Renal cortex interstitium (tissue), 11 donors: Measurements from ENCODE around the gene PRRT1. TPM values are rescaled to one million over a fixed set of nuclear protein-coding genes. Genes with fewer than 3 reads are reported as not detected.
"Not testable (repeated sequence)": the region's sequence is repeated elsewhere in the genome, so short reads cannot be mapped to it uniquely, and the experiment has no call there.

Experiments
- DNase-seq, 11 donors: peaks; one replicate each; pipeline ENCODE4 v3.0.0-alpha.2; 2013; ENCODE audit warnings: low read depth in 9 of 11, low spot score in 4 of 11; ENCODE audit errors: extremely low read depth in 1 of 11
- polyA plus RNA-seq, 3 donors: library from polyadenylated mRNA; unstranded; fragments of 120-200 nt; gene quantifications; one replicate each; pipeline ENCODE4 v1.2.1, GENCODE V29; 2013; ENCODE audit not compliant: insufficient read length in 3 of 3

The PRRT1 gene
- polyA plus RNA-seq, 3 donors: 2.4 to 4.2 (median 2.6) TPM

DNA sequence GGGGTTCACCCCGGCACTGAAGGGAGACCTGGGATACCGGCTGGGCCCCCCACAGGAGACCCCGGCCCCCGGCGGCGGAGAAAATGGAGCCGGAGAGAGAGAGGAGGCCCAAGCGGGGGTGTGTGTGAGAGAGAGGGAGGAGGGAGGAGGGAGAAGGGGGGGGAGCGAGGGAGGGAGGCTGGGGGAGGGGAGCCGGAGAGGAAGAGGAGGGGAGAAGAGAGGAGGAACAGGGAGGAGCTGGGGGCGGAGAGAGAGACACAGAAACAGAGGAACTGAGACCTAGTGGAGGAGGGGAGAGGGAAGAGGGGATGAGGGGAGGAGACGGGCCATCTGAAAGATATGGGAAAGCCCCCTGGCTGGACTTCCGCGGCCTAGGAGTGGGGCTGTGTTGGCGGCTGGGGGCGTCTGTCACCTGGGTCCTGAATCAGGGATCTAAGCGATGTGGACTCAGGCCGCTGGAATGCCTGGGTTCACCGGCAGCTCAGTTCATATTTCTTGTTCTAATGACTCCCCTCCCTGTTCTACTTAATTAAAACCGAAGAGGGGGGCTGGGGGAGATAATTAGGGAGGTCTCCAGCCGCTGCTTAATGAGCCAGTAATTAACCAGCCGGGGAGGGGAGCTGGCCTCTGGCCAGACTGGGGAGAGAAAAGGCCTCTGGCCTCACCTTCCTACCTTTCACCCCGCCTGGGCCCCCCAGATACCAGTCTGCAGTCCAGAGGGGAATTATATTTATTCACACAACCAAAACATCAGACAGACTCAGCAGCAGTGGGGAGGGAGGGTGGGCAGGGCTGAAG is 38.5 kb upstream of the PRRT1 start, which contains the start of gene PBX2:
TSS of gene PBX2 (minus strand) at position 149 of the 798 bp plus-strand sequence. CDS start 287 bp downstream, outside the sequence.
- peak in 10 of 11 donors; percentile 83 to 95 (median 90) for DNase-seq

DNA sequence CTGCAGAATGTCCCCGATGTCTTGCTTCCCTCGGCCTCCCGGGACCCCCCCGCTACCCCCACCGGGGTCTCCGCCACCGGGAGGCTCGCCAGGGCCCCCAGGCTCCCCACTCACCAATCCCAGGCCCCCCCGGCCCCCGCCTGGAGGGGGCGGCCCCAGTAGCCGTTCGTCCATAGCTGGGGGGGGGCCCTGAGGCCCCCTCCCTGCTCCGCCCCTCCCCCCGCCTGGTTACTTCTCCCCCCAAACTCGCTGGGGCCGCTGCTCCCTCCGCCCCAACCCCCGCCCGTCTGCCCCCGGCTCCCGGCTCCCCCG is 38.0 kb upstream of the PRRT1 start:
- DNase-seq: no peak

DNA sequence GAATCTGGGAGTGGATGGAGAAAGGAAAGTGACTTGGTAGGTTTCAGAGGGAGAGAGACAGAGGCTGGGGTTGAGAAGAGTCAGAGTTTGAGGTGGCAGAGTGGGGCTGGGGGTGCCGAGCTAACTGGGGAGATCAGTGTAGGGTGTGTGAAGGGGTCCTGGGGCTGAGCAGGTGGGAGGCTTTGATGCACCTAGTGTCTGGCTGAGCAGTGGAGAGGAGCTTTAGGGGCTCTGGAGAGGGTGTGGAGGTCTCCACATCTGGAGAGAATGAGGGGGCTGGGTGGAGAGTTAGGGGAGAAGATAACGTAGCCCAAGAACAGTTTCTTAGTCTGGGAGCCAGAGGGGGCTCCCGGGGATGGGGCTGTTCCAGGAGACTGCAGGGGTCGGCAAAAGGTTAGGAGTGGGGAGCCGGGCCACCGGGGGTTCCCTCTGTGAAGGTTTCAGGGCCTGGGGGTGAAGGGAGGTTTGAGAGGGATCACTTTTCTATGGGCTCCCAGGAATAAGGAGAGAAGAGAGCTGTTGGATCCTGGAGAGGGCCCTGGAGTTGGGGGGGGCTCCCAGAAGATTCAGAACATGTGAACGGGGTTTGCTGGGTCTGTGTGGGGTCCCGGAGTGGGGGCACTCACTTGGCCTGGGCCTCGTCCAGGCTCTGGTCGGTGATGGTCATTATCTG is 37.5 kb upstream of the PRRT1 start:
- DNase-seq: no peak

DNA sequence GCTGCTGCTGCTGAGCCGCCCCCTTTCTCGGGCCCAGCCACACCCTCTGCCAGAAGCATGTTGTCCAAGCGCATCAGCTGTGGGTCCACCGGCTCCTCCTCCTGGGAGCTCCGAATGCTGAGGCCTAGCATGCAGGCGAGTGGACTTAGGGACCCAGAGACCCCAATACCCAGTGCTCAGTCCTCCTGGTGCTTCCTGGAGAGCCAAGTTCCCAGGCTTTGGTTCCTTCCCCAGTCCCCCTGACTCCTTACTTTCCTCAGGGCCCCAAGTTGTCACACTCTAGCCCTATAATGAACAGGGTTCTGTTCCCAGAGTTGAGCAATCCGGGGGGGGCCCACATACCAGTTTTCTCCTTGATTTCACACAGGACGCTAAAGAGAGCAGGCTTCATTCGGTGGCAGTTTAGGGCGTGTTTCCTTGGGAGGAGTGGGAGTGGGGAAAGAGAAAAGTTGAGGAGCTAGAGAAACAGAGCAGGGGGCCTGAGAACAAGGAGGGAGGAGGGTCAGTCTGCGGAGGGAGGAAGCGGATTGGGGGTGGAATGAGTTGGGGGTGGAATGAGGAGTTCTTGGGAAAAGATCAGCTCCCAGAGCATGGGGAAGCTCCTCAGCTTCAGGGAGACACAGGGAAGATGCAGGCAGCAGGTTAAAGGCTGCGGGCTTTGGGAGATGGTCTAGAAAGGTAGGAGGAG is 36.8 kb upstream of the PRRT1 start:
- DNase-seq: no peak

DNA sequence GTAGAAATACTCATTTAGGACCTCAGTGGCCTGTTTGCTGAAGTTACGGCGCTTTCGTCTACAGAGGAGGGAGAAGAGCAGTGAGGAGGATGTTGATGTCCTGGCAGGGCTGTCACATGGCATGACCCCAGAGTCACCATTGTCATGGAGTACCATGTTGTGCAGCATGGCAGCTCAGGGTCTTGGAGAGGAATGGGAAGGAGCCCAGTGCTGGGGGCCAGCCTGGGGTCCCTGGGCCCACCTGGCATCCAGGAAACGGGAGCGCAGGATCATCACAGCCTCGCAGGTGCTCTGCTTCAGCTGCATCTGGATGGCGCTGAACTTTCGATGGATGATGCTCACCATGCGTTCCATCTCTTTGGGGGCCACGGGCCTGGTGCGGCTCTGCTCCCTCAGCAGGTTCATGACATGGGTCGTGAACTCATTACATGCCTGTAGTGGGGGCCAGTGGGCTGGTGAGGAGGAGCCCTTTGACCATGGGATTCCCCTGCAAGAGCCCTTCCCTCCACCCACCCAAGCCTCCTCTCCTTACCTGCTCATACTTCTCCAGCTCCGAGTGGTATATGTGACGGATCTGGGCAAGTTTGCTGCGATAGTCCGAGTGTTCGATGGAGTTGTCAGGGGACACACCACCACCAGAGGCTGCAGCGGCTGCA is 36.1 kb upstream of the PRRT1 start:
- DNase-seq: not testable (repeated sequence)

DNA sequence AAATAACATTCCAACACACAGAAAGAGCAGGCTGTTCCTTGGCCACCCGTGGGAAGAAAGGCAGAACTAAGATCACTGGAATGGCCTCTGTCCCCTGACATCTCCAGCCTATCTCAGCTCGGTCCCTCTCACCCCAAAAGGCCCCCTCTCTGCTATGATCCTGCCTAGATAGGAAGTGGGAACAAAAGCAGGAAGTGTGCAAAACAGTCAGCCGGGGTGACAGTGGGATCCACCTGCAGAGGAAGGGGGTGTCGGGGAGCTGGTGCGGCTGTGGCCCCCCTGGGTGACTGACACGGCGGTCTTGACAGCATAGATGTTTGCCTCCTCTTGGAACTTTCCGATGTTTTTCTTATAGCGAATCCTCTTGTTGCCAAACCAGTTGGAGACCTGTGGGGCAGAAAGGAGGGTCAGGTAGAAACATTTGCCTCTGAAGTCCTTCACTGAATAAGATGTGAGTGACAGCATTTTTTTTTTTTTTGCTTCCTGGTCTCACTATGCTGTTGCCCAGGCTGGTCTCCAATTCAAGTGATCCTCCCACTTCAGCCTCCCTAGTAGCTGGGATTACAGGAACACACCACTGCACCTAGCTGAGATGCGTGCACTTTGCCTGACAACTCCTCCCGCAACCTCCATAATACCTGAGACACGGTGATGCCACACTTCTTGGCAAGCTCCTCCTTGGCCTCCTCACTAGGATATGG is 35.4 kb upstream of the PRRT1 start:
- no peak for DNase-seq

DNA sequence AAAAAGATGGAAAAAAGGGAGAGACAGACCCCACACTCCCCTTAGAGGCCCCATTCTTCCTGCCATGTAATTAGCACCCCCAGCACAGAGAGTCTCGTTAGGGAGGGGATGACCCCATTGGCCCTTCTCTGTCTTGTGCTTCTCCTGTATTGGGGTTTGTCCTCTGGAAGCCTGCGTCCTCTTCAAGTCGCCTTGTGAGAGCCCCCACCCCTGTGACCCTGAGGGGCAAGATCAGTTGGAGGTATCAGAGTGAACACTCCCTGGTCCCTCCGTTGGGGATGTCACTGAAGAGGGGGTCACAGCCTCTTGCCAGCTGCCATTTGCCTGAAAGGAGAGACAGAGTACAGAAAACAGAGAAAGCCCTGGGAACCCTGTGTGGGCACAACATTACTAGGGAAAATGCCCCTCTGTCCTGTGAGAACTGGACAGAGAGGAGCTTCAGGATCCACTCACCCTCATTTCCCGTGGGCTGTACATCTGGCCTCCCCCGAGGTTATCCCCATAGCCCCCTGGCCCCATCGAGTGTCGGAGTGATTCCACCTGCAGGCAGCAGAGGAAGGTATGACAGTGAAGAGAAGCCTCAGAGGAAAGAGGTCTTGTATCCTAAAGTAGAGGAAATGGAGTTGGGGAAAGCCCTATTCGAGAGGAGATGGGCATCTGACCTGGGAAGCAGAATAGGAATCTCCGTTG is 34.6 kb upstream of the PRRT1 start:
- DNase-seq: not testable (repeated sequence)

DNA sequence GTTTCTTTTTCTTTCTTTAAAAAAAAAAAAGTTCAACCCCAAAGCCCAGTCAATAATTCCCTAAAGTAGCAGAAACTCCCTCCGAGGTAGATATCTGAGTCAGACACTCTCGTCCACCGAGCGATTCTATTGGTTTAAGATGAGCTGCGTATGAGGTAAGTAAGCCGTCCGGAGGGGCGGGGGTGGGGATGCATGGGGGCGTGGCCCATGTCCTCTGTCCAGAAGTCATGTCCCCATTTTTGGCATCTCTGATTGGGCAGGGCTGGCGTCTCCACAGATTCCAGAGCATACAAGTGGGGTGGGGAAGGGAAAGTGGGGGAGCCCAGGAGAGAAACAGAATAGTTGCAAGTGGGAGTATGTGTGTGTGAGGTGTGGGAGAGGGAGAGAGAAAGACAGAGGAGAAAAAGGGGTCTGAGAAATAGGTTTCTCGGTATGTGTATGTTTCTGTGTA is 34.0 kb upstream of the PRRT1 start:
- DNase-seq: not testable (repeated sequence)

DNA sequence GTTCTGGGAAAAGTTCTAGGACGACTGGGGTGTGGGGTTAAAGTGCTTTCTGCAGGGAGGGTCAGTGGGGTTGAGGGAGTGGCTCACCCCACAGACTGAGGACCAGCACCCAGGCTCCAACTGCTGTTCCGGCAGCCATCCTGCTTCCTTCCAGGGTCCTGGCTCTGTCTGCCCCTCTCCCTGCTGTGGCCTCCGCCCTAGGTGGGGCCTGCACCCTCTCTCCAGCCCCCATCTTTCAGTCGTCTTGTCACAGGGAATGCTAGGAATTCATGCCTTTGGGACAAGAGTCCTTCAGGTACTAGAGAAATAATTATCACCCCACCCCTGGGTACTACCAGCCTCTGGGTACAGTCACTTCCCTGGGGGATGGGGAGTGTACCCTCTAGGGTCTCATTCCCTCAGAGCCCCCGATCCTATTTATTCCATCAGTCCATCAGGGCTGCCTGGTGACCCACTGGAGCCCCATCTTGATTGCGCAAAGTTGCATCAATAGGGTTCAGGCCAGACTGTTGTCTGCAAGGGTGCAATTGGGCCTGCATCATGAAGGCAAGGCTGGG is 32.4 kb upstream of the PRRT1 start, which contains the start of gene AGER:
TSS of gene AGER (minus strand) at position 170 of the 557 bp plus-strand sequence. CDS start at position 139, 31 bp downstream.
- no peak for DNase-seq

DNA sequence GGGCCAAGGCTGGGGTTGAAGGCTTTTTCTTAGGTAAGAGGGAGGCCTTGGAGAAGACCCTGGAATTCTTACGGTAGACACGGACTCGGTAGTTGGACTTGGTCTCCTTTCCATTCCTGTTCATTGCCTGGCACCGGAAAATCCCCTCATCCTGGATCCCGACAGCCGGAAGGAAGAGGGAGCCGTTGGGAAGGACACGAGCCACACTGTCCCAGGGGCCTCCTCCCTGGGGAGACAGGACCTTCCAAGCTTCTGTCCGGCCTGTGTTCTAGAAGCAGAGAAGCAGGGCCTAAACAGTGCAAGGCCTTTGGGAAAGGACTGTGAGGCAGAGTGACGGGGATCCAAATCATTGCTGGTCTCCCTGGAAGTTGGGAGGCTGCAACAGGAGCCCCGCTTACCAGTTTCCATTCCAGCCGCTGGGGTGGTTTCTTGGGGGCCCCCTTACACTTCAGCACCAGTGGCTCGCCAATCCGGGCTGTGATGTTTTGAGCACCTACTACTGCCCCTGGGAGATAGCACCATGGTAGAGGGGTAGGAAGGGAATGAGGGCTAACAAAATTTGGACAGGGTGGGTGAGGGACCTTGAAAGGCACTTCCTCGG is 31.8 kb upstream of the PRRT1 start:
- no peak for DNase-seq

DNA sequence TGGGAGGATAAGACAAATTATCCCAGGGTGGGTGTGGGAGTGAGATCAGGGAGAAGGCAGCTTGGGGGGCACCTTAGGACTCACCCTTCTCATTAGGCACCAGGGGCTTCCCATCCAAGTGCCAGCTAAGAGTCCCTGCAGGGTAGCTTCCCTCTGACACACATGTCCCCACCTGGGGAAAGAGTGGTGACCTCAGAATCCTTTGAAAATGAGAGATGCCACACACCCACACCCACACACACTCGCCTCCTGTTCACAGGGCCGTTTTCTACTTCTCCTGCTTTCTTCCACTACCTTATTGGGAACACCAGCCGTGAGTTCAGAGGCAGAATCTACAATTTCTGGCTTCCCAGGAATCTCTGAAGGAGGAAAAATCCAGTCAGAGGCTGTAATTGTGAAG is 31.3 kb upstream of the PRRT1 start:
- DNase-seq: no peak

DNA sequence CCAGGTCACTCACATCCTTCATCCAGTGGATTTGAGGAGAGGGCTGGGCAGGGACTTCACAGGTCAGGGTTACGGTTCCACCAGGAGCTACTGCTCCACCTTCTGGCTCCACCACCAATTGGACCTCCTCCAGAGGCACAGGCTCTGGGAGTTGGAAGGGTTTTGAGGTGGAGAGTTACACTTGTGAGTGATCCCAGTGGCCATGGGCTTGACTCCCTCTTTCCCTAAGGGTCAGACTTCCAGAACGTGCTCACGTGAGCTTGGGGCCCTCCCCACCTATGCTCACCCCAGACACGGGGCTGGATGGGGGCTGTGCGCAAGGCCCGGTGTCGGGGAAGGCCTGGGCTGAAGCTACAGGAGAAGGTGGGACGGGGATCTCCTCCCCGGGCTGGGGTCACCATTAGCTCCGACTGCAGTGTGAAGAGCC is 30.8 kb upstream of the PRRT1 start:
- DNase-seq: no peak

DNA sequence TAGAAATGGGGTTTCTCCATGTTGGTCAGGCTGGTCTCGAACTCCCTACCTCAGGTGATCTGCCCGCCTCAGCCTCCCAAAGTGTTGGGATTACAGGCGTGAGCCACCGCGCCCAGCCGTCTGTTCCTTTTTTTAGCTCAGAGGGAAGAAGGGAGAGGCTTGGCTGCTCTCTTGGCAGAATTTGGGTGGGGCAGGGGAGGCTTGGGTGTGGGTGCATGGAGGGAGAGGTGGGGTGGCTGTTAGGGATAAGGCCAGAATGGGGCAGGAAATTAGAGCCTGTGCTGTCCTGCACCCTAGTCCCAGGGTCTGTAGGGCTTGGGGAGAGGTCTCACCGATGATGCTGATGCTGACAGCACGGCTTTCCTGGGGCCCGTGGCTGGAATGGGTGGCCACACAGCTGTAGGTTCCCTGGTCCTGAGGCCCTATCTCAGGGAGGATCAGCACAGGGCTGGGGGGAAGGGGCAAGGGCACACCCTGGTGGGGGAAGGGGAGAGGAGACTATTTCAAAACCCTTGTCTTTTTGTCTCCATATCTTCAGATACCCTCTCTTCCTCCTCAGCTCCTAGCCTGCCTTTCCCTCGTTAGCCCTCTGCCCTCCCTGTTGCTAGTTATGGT is 30.3 kb upstream of the PRRT1 start:
- no peak for DNase-seq

DNA sequence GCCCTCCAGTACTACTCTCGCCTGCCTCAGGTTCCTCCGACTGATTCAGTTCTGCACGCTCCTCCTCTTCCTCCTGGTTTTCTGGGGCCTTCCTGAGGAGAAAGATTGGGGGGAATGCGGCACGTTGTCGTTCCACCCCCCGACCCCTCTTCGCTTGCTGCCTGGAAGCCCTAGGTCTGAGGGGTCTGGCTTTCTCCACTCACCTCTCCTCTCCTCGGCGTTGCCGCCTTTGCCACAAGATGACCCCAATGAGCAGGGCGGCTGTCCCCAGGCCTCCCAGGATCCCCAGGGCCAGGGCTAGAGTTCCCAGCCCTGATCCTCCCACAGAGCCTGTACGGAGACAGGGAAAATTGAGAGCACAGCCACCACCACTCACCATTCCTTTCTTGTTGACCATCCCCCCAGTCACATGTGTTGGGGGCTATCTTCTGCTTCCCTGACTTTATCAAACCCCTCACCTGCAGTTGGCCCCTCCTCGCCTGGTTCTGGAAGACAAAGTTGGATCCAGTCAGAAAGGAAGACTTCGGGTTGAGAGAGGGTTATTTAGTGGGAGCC is 29.5 kb upstream of the PRRT1 start:
- DNase-seq: no peak

DNA sequence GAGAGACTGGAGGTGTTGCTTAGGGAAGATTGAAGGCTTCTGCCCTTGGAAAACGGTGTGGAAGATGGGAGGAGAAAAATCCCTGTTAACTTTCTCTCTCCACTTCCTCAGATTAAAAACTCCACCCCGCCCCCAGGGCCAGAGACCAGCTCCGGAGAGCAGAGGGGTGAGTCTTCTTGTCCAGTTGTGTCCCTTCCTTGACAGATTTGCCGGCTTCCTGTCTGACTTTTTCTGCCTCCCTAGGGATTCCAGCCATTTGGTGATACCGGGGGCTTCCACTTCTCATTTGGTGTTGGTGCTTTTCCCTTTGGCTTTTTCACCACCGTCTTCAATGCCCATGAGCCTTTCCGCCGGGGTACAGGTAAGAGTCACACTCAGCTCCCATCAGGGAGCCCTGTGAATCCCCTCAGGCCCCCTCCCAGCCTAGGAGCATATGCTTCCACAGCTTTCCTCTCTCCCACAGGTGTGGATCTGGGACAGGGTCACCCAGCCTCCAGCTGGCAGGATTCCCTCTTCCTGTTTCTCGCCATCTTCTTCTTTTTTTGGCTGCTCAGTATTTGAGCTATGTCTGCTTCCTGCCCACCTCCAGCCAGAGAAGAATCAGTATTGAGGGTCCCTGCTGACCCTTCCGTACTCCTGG is 28.1 kb upstream of the PRRT1 start:
- no peak for DNase-seq
